Spleen (tissue), 7 donors: ENCODE data around the gene JAKMIP1.
"Not testable (repeated sequence)": the region's sequence is repeated elsewhere in the genome, so short reads cannot be mapped to it uniquely, and the experiment has no call there.

Source experiments
- POLR2A ChIP-seq, 3 donors: fragments of 450-650 bp; IDR thresholded peaks; one replicate each; pipeline ENCODE4 v1.5.1; 2017; ENCODE audit warnings: antibody characterized with exemption in 3 of 3, mild to moderate bottlenecking in 1 of 3
- POLR2AphosphoS5 ChIP-seq, 3 donors: sonication (generic); formaldehyde crosslinking; IDR thresholded peaks; one replicate each; pipeline ENCODE4 v1.5.1; 2017; ENCODE audit warnings: antibody characterized with exemption in 3 of 3
- TF ChIP-seq, protein P1 (sequence below), 11 experiments: fragments of 200-600 bp in 7 of 11; fragments of 450-650 bp in 4 of 11; sonication (generic) in 4 of 11; IDR thresholded peaks in 8 of 11; conservative IDR thresholded peaks in 3 of 11; 1 replicate in 7 of 11; 2 replicates in 4 of 11; pipeline versions ENCODE4 v1.4.0 to v1.8.0; 2016 to 2021; ENCODE audit warnings: antibody characterized with exemption in 11 of 11, inconsistent platforms in 4 of 11, mild to moderate bottlenecking in 1 of 11
- donor health status: DM: no; HTN: no; CAD: no; lungs with moderate emphysema.
- donor health status: DM: no; HTN: no; CAD: no.
- donor health status: DM: no; HTN: no; CAD: no.

- TF ChIP-seq POLR2A, POLR2AphosphoS5 (IDR thresholded peaks at IDR 0.05): not testable (repeated sequence)
- TF ChIP-seq, protein P1, sequence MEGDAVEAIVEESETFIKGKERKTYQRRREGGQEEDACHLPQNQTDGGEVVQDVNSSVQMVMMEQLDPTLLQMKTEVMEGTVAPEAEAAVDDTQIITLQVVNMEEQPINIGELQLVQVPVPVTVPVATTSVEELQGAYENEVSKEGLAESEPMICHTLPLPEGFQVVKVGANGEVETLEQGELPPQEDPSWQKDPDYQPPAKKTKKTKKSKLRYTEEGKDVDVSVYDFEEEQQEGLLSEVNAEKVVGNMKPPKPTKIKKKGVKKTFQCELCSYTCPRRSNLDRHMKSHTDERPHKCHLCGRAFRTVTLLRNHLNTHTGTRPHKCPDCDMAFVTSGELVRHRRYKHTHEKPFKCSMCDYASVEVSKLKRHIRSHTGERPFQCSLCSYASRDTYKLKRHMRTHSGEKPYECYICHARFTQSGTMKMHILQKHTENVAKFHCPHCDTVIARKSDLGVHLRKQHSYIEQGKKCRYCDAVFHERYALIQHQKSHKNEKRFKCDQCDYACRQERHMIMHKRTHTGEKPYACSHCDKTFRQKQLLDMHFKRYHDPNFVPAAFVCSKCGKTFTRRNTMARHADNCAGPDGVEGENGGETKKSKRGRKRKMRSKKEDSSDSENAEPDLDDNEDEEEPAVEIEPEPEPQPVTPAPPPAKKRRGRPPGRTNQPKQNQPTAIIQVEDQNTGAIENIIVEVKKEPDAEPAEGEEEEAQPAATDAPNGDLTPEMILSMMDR (IDR thresholded peaks at IDR 0.05 in 8 of 11, conservative IDR thresholded peaks at IDR 0.05 in 3 of 11): not testable (repeated sequence)
Measured at GRCh38 chr4:6209291-6209690, 8.9 kb upstream of the JAKMIP1 start.
